ENCODE data around the gene TRIB2. TPM values are rescaled to one million over a fixed set of nuclear protein-coding genes. Genes with fewer than 3 reads are reported as not detected.

TRIB2 gene
- polyA plus RNA-seq, 1 experiment: 12.2 TPM

DNA sequence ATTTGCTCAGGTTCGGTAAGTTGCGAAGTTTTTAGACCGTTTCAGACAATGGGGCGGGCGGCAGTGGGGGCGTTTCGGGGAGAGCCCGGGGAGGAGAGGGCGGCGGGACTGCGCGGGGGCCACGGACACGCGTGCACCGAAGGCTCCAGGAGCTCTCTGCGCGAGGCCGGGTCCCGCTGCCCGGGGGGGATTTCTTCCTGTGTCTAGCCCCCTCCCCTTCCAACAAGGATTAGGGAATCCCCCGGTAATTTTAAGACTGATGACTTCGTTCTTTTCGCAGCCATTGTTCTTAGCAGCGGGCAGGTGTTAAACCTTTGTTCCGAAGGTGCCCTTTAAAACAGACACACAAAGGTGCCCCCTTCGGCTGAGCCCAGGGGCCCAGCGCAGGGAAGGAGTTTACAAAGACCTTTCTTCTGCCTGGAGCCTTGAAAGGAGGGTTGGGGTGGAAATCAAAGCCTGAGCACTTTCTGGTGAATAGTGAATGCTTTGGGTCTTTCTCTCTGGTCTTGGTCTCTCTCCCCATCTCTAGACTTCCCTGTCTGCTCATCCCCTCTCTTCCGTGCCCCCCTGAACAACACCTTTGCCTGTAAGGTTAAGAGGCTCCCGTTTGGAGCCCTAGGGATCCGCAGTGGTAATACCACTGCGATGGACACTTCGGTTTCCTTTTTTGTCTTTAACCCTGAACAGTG is 2.1 kb downstream of the TRIB2 start:
- TF ChIP-seq, protein P1, sequence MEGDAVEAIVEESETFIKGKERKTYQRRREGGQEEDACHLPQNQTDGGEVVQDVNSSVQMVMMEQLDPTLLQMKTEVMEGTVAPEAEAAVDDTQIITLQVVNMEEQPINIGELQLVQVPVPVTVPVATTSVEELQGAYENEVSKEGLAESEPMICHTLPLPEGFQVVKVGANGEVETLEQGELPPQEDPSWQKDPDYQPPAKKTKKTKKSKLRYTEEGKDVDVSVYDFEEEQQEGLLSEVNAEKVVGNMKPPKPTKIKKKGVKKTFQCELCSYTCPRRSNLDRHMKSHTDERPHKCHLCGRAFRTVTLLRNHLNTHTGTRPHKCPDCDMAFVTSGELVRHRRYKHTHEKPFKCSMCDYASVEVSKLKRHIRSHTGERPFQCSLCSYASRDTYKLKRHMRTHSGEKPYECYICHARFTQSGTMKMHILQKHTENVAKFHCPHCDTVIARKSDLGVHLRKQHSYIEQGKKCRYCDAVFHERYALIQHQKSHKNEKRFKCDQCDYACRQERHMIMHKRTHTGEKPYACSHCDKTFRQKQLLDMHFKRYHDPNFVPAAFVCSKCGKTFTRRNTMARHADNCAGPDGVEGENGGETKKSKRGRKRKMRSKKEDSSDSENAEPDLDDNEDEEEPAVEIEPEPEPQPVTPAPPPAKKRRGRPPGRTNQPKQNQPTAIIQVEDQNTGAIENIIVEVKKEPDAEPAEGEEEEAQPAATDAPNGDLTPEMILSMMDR (IDR thresholded peaks at IDR 0.05; ENCODE audit: low read depth, low read length): peak; percentile 23; the same call in 1 of the 2 replicates

DNA sequence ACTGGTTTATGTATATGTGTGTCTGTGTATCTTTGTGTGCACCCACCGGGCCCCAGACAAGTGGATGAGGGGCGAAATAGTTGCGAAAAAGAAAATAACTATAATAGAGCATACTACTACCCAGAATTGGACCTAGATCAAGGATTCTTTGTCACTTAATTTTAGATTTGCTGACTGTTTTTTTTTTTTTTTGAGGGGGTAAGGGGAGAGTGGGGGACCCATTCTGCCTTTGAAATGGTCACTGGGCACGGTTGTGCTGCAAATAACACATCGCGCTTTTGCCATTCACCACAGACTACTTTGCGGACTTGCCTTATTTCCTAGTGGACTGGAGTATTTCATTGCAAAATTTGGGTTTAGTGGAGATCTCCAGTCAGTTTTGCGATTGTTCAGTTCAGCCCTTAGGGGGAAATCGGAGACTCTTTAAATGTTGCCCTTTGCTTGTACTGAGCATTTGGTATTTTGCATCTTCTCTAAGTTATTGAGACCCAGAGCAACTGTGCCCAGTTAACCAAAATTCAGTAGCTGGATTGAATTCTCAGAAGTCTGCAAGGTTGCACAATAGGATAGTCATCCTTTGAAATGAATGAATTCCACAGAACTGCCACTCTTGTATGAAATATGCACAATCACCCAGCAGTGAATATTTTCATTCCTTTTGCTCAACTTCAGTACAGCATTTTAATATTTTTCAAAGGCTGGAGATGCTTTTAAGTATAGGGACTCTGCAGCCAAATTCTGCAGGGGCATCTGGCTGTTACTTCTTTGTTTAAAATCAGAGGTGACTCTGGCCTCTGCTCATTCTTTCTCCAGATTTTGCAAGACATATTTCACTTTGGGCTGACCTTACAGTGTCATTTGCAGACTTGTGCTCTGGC is 2.9 kb downstream of the TRIB2 start:
- ChIA-PET POLR2A (interaction anchor here (1.1 kb wide), 1 partner anchor 287 kb away, joined by 6 read pairs; no protein-coding TSS in a partner anchor), CTCF (interaction anchor here (0.5 to 5.1 kb wide), 5 partner anchors 211 to 891 kb away, joined by 3 to 65 read pairs (median 10); no protein-coding TSS in a partner anchor)
- peak overlapping the region; percentile 87 for H3K4me3 ChIP-seq (ENCODE audit: low read depth, low read length)
- H3K27ac ChIP-seq (ENCODE audit: low read depth, low read length): peak overlapping the region; percentile 13
- no peak for DNase-seq (ENCODE audit: low read depth, low spot score)
- no peaks in the 10 kb centered on the region for H3K27me3 ChIP-seq (ENCODE audit: control insufficient read depth, insufficient read depth, low read length)
- peaks cover 8% of the 10 kb centered on the region; the same call in 1 of the 2 replicates for H3K9me3 ChIP-seq (ENCODE audit: control insufficient read depth, insufficient read depth, low read length)
- TF ChIP-seq, protein P1 (IDR thresholded peaks at IDR 0.05; ENCODE audit: low read depth, low read length): peak; percentile 14; the same call in 1 of the 2 replicates

More for the DNA sequence above, 2.1 kb downstream of the TRIB2 start:
- DNase-seq (ENCODE audit: low read depth, low spot score): no peak
- Histone ChIP-seq H3K27ac (ENCODE audit: low read depth, low read length) (peak overlapping the region; percentile 35), H3K27me3 (ENCODE audit: control insufficient read depth, insufficient read depth, low read length) (no peaks in the 10 kb centered on the region), H3K9me3 (ENCODE audit: control insufficient read depth, insufficient read depth, low read length) (peaks cover 8% of the 10 kb centered on the region; the same call in 1 of the 2 replicates), H3K4me3 (ENCODE audit: low read depth, low read length) (peak overlapping the region; percentile 87)
- CTCF ChIA-PET: interaction anchor here (2.1 to 4.2 kb wide), 2 partner anchors 10 to 213 kb away, joined by 5 to 30 read pairs; no protein-coding TSS in a partner anchor
- POLR2A ChIA-PET: interaction anchor here (0.6 kb wide), 1 partner anchor 287 kb away, joined by 3 read pairs; no protein-coding TSS in a partner anchor

DNA sequence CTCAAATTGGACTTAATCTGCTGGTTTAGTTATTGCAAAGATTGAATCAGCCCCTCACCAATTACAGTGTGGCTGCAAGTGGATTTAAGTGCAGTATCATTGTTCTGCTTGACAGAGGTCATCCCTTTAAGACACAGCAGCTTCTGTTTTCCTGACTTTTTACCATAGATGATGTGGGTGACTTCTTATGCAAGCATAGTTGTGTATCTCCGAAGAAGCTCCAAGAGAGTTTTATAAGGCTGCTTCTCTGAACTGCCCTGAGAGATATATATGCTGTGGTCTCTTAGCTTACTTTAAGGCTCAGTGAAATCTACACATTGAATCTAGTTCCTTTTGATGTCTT is 3.5 kb downstream of the TRIB2 start:
- peak overlapping the region; percentile 87 for H3K4me3 ChIP-seq (ENCODE audit: low read depth, low read length)
- DNase-seq (ENCODE audit: low read depth, low spot score): no peak
- H3K9me3 ChIP-seq (ENCODE audit: control insufficient read depth, insufficient read depth, low read length): peaks cover 8% of the 10 kb centered on the region; the same call in 1 of the 2 replicates
- H3K27me3 ChIP-seq (ENCODE audit: control insufficient read depth, insufficient read depth, low read length): no peaks in the 10 kb centered on the region
- no peak overlapping the region for H3K27ac ChIP-seq (ENCODE audit: low read depth, low read length)
- TF ChIP-seq, protein P1 (IDR thresholded peaks at IDR 0.05; ENCODE audit: low read depth, low read length): no peak
- ChIA-PET POLR2A (interaction anchor here (1.1 kb wide), 1 partner anchor 287 kb away, joined by 6 read pairs; no protein-coding TSS in a partner anchor), CTCF (interaction anchor here (0.5 to 5.1 kb wide), 7 partner anchors 54 to 892 kb away, joined by 3 to 65 read pairs (median 4); no protein-coding TSS in a partner anchor)

DNA sequence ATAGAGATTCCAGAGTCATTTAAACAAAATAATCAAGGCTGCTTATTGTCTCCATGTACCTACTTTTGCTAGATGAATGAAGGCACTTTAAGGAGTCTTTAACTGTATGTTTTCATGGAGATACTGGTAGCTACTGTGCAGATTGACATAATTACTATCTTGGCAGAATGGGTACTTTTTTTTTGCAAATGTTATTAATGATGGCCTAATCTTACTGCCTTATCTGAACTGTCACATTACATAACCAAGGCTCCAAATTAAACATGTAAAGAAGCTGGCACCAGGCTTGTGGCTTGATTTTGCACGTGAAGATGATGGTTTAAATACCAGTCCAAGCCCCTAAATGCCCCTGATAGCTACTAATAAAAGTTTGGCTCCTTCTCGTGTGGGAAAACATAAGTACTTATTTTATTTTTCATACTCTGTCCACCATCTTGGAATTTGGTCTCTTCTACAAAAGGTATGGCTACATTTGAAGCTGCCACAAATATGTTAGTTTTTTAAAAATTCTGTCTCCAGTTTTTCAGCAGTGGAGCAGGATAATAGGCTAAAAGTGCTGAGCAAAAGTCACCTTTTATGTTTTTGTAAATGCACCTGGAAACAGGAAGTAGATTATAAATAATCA is 4.1 kb downstream of the TRIB2 start:
- TF ChIP-seq, protein P1 (IDR thresholded peaks at IDR 0.05; ENCODE audit: low read depth, low read length): no peak
- Histone ChIP-seq H3K9me3 (ENCODE audit: control insufficient read depth, insufficient read depth, low read length) (peaks cover 8% of the 10 kb centered on the region; the same call in 1 of the 2 replicates), H3K4me3 (ENCODE audit: low read depth, low read length) (peak overlapping the region; percentile 87), H3K27ac (ENCODE audit: low read depth, low read length) (no peak overlapping the region), H3K27me3 (ENCODE audit: control insufficient read depth, insufficient read depth, low read length) (no peaks in the 10 kb centered on the region)
- POLR2A ChIA-PET: interaction anchor here (1.1 to 1.2 kb wide), 2 partner anchors 286 to 287 kb away, joined by 3 to 6 read pairs; no protein-coding TSS in a partner anchor
- no peak for DNase-seq (ENCODE audit: low read depth, low spot score)
- CTCF ChIA-PET: interaction anchor here (0.8 to 5.1 kb wide), 6 partner anchors 53 to 892 kb away, joined by 3 to 65 read pairs (median 7); no protein-coding TSS in a partner anchor

All from AG04450 (cell line).